LNCaP clone FGC (cell line): Measurements from ENCODE around the gene RNF182.

Experiments used
- DNase-seq: peaks from one replicate; pipeline ENCODE4 v3.0.0-alpha.2; 2011; ENCODE audit warnings: low read depth
- H3K4me3 ChIP-seq: 2 replicates; pipeline ENCODE4 v1.5.1; 2011; ENCODE audit warnings: mild to moderate bottlenecking, low read depth, low read length, control low read depth
- TF ChIP-seq, protein P1 (sequence below): IDR thresholded peaks from 2 replicates; pipeline ENCODE4 v1.5.1; 2012; ENCODE audit warnings: mild to moderate bottlenecking; ENCODE audit not compliant: control insufficient read depth, insufficient read depth; ENCODE audit errors: extremely low read depth

The RNF182 gene

GRCh38 chr6:13979284-13980171 is 54.8 kb downstream of the RNF182 start:
- DNase-seq = no peak
- TF ChIP-seq, protein P1, sequence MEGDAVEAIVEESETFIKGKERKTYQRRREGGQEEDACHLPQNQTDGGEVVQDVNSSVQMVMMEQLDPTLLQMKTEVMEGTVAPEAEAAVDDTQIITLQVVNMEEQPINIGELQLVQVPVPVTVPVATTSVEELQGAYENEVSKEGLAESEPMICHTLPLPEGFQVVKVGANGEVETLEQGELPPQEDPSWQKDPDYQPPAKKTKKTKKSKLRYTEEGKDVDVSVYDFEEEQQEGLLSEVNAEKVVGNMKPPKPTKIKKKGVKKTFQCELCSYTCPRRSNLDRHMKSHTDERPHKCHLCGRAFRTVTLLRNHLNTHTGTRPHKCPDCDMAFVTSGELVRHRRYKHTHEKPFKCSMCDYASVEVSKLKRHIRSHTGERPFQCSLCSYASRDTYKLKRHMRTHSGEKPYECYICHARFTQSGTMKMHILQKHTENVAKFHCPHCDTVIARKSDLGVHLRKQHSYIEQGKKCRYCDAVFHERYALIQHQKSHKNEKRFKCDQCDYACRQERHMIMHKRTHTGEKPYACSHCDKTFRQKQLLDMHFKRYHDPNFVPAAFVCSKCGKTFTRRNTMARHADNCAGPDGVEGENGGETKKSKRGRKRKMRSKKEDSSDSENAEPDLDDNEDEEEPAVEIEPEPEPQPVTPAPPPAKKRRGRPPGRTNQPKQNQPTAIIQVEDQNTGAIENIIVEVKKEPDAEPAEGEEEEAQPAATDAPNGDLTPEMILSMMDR = no peak
- no peak overlapping the region for H3K4me3 ChIP-seq

DNA sequence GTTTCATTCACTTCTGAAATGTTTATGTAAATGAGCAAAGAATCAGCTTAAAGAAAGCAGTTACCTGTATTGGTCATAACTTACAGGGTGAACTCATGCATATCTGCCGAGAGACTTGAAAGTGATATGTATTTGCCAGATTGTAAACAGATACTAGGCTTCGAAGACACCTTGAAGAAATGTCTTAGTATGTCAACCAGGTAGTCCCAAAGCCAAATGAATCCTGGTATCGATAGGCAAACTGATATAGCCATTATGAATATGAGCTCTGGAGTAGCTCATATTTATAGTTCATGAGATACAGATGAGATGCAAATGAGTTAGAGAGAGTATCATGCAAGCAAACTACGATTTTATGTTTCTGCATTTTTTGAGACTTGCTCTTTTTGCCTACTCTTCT is 55.8 kb downstream of the RNF182 start:
- DNase-seq = no peak
- TF ChIP-seq, protein P1 = no peak
- no peak overlapping the region for H3K4me3 ChIP-seq

DNA sequence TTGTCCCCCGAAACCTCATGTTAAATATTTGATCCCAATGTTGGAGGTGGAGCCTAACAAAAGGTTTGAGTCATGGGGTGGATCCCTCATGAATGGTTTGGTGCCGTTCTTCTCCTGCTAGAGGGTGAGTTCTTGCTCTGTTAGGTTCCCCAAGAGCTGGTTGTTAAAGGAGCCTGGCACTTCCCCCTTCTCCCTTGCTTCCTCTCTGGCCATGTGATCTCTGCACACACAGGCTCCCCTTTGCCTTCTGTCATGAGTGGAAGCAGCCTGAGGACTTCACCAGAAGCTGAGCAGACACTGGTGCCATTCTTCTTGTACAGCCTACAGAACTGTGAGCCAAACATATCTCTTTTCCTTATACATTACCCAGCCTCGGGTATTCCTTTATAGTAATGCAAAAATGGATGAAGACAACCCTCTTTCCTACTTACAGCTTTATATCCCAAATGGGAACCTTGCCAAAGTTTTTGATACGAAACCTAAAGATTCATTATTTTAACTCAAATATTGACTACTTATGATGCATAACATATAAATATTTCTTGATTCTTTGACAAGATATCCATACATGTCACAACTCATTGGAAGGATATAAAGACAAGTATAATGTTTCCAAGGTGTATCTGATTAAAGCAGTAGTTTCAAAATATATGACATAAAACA is 61.0 kb downstream of the RNF182 start:
- TF ChIP-seq, protein P1 = no peak
- H3K4me3 ChIP-seq = no peak overlapping the region
- DNase-seq = no peak

GRCh38 chr6:13986700-13987399 is 62.1 kb downstream of the RNF182 start:
- no peak overlapping the region for H3K4me3 ChIP-seq
- TF ChIP-seq, protein P1 = no peak
- no peak for DNase-seq

GRCh38 chr6:13987400-13987865 is 62.7 kb downstream of the RNF182 start:
- TF ChIP-seq, protein P1 = no peak
- no peak for DNase-seq
- no peak overlapping the region for H3K4me3 ChIP-seq

- H3K4me3 ChIP-seq = no peak overlapping the region
- DNase-seq = no peak
- TF ChIP-seq, protein P1 = no peak
Observed at GRCh38 chr6:13988049-13988738, 63.4 kb downstream of the RNF182 start.
